ENCODE results near the gene BCL2.

DNA sequence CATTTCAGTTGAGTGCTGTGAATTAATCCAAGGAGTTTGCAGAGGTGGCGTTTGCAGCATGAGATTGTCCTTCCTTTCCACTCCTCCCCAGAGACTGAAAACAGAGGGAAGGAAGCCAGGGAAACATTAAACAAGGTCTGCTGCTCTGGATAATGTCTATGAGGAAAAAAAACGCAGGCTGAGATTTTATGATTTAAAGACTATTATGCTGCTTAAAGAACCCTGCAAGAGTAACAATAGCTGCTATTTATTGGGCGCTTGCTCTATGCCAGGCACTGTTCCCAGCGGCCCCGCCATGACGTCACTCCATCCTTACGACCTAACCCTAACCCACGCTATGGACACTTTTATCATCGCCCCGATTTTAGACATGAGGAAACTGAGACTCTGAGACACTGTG, 222.4 kb downstream of the BCL2 start:
- TF ChIP-seq GATA2 (IDR thresholded peaks at IDR 0.05; ENCODE audit: low read depth, low read length) (no peak), GATA3 (IDR thresholded peaks at IDR 0.05; ENCODE audit: low read depth, low read length) (no peak)
